ENCODE measurements around the gene NUFIP2. TPM values are rescaled to one million over a fixed set of nuclear protein-coding genes. Genes with fewer than 3 reads are reported as not detected.
"Not testable (repeated sequence)": the region's sequence is repeated elsewhere in the genome, so short reads cannot be mapped to it uniquely, and the experiment has no call there.

Gene NUFIP2
- total and polyA plus RNA-seq, 4 donors, result 10.2 to 71.6 (median 29.6) TPM

DNA sequence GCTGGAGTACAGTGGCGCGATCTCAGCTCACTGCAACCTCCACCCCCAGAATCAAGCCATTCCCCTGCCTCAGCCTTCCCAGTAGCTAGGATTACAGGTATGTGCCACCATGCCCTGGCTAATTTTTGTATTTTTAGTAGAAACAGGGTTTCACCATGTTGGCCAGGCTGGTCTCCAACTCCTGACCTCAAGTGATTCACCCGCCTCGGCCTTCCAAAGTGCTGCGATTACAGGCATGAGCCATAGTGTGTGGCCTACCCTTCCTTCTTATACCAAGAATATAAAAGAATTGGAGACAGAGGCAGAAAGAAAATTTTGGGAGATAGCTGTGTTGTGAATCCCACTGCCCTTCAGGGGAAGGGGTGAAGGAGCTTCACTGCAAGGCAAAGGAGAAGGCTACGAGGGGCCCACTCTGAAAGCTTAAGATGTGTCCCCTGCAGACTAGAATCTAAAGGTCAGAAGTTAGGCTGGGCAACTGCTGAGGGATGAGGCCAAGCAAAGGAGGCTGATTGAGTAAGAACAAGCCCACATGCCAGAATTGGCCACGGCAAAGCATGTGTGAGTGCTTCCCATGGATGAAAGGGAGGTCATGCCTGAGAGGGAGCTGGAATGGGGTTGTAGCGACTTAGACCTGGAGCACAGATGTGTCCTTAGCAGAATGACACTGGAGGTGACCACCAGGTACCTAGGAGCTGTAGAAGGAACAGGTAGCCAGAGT lies 55.7 kb downstream of the NUFIP2 start:
- ATAC-seq (ENCODE audit: insufficient read depth, low FRiP score) (no peak), DNase-seq (no peak)
- Histone ChIP-seq H3K9me3 (ENCODE audit: control insufficient read depth in 4 of 4, insufficient read depth in 3 of 4, low read length in 3 of 4) (no peaks in the 10 kb centered on the region), H3K9ac (ENCODE audit: insufficient read depth in 1 of 2, low read length in 2 of 2) (no peak overlapping the region), H3K27me3 (ENCODE audit: control insufficient read depth in 3 of 3, insufficient read depth in 3 of 3, low read length in 2 of 3) (peaks cover 0 to 15% (median 5%) of the 10 kb centered on the region in 3 donors), H3K4me1 (ENCODE audit: control insufficient read depth in 5 of 5, insufficient read depth in 5 of 5, low read length in 5 of 5) (peaks cover 0 to 3% (median 0%) of the 10 kb centered on the region in 5 donors), H3K36me3 (ENCODE audit: control insufficient read depth in 4 of 4, insufficient read depth in 4 of 4, low read length in 4 of 4) (no peaks in the 10 kb centered on the region), H3K4me3 (no peak overlapping the region), H3K27ac (ENCODE audit: low read depth in 1 of 2, low read length in 1 of 2) (no peak overlapping the region)
- no peak for TF ChIP-seq CTCF (IDR thresholded peaks at IDR 0.05; ENCODE audit: control extremely low read depth, extremely low read depth)
- WGBS, 2 donors, result 59 to 69% methylated on average over 8 of the region's 8 CpGs

DNA sequence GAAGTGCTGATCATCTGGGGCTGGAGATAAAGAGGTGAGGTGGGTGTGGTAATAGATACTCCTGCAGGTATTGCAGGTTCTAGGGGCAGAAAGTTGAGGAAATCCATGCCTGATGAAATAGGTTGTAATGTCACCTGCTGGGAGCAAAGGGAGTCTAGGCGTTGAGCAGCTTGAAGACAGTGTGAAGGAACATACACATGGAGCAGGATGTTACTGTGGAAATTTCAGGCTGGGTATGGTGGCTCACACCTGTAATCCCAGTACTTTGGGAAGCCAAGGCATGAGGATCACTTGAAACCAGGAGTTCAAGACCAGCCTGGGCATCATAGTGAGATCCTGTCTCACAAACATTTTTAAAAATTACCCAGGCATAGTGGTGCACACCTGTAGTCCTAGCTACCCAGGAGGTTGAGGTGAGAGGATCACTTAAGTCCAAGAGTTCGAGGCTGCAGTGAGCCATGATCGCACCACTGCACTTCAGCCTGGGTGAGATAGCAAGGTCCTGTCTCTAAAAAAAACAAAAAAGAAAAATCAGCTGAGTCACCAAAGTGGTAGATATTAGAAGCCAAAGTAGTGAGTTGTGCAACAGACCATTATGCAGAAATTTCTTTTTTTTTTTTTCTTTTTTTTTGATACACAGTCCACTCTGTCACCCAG lies 56.3 kb downstream of the NUFIP2 start:
- Histone ChIP-seq H3K9me3 (ENCODE audit: control insufficient read depth in 4 of 4, insufficient read depth in 3 of 4, low read length in 3 of 4) (no peaks in the 10 kb centered on the region), H3K36me3 (ENCODE audit: control insufficient read depth in 4 of 4, insufficient read depth in 4 of 4, low read length in 4 of 4) (no peaks in the 10 kb centered on the region), H3K4me1 (ENCODE audit: control insufficient read depth in 5 of 5, insufficient read depth in 5 of 5, low read length in 5 of 5) (peaks cover 0 to 3% (median 0%) of the 10 kb centered on the region in 5 donors), H3K9ac (ENCODE audit: insufficient read depth in 1 of 2, low read length in 2 of 2) (no peak overlapping the region), H3K27me3 (ENCODE audit: control insufficient read depth in 3 of 3, insufficient read depth in 3 of 3, low read length in 2 of 3) (peaks cover 0 to 15% (median 5%) of the 10 kb centered on the region in 3 donors), H3K4me3 (no peak overlapping the region), H3K27ac (ENCODE audit: low read depth in 1 of 2, low read length in 1 of 2) (no peak overlapping the region)
- WGBS, 2 donors, result 62 to 78% methylated on average over 3 of the region's 3 CpGs
- TF ChIP-seq CTCF (IDR thresholded peaks at IDR 0.05; ENCODE audit: control extremely low read depth, extremely low read depth), result no peak
- DNase-seq (peak in 1 of 3 donors; percentile 34), ATAC-seq (ENCODE audit: insufficient read depth, low FRiP score) (no peak)

- DNase-seq, result no peak
- WGBS, 2 donors, result 98 to 100% methylated on average over 3 of the region's 3 CpGs
- no peak for TF ChIP-seq CTCF (IDR thresholded peaks at IDR 0.05; ENCODE audit: control extremely low read depth, extremely low read depth)
Measured at GRCh38 chr17:29235904-29236303, 58.0 kb downstream of the NUFIP2 start.

DNA sequence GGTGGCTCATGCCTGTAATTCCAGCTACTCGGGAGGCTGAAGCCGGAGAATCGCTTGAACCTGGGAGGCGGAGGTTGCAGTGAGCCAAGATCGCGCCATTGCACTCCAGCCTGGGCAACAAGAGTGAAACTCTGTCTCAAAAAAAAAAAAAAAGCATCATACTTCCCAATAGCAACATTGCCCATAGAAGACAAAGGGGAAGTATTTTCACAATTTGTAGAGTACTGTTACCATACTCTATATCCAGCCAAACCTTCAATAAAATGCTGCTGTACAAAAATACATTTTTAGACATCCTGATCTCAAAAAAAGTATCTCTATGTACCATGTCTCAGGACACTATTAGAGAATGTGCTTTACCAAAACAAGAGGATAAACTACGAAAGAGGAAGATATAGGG lies 59.0 kb downstream of the NUFIP2 start:
- H3K27me3 ChIP-seq (ENCODE audit: control insufficient read depth in 3 of 3, insufficient read depth in 3 of 3, low read length in 2 of 3); ATAC-seq (ENCODE audit: insufficient read depth, low FRiP score); H3K9me3 ChIP-seq (ENCODE audit: control insufficient read depth in 4 of 4, insufficient read depth in 3 of 4, low read length in 3 of 4); H3K27ac ChIP-seq (ENCODE audit: low read depth in 1 of 2, low read length in 1 of 2); H3K36me3 ChIP-seq (ENCODE audit: control insufficient read depth in 4 of 4, insufficient read depth in 4 of 4, low read length in 4 of 4); H3K9ac ChIP-seq (ENCODE audit: insufficient read depth in 1 of 2, low read length in 2 of 2); H3K4me3 ChIP-seq; H3K4me1 ChIP-seq (ENCODE audit: control insufficient read depth in 5 of 5, insufficient read depth in 5 of 5, low read length in 5 of 5); DNase-seq: not testable (repeated sequence)
- WGBS, 2 donors, result 87 to 89% methylated on average over 2 to 7 of the region's 7 CpGs

More at GRCh38 chr17:29235904-29236303, 58.0 kb downstream of the NUFIP2 start:
- Histone ChIP-seq H3K9me3 (ENCODE audit: control insufficient read depth in 4 of 4, insufficient read depth in 3 of 4, low read length in 3 of 4) (no peaks in the 10 kb centered on the region), H3K4me3 (no peak overlapping the region), H3K27me3 (ENCODE audit: control insufficient read depth in 3 of 3, insufficient read depth in 3 of 3, low read length in 2 of 3) (peaks cover 0 to 2% (median 0%) of the 10 kb centered on the region in 3 donors), H3K9ac (ENCODE audit: insufficient read depth in 1 of 2, low read length in 2 of 2) (no peak overlapping the region), H3K36me3 (ENCODE audit: control insufficient read depth in 4 of 4, insufficient read depth in 4 of 4, low read length in 4 of 4) (no peaks in the 10 kb centered on the region), H3K4me1 (ENCODE audit: control insufficient read depth in 5 of 5, insufficient read depth in 5 of 5, low read length in 5 of 5) (no peaks in the 10 kb centered on the region), H3K27ac (ENCODE audit: low read depth in 1 of 2, low read length in 1 of 2) (no peak overlapping the region)
- no peak for ATAC-seq (ENCODE audit: insufficient read depth, low FRiP score)

Data from lung (tissue), 12 donors.